HEK293 (cell line): ENCODE measurements around the gene VEGFB.

Source experiments
- CTCF ChIA-PET: fragments of 350-600 bp; formaldehyde crosslinking; extraction: SDS; loops from one replicate; lab custom pipeline; 2021; ENCODE audit warnings: antibody characterized with exemption; lab: Yijun Ruan, JAX
- POLR2A ChIA-PET: fragments of 300-600 bp; formaldehyde crosslinking; extraction: SDS; loops from one replicate; lab custom pipeline; 2020; ENCODE audit warnings: antibody characterized with exemption, inconsistent platforms; lab: Yijun Ruan, JAX
- H3K27ac ChIP-seq: fragments of 200-500 bp; sonication (Bioruptor generic); 2 replicates; pipeline ENCODE4 v1.5.1; 2014; ENCODE audit warnings: low read depth, low read length, control low read depth, inconsistent platforms; ENCODE audit errors: extremely low read depth
- H3K36me3 ChIP-seq, 2 experiments: fragments of 200-500 bp in 1 of 2; sonication (Bioruptor generic) in 1 of 2; 1 replicate in 1 of 2; 2 replicates in 1 of 2; pipeline ENCODE4 v1.5.1; 2014 to 2017; ENCODE audit warnings: inconsistent platforms in 2 of 2, low read length in 2 of 2; ENCODE audit not compliant: control insufficient read depth in 2 of 2, insufficient read depth in 1 of 2
- H3K4me1 ChIP-seq: fragments of 200-500 bp; sonication (Bioruptor generic); 2 replicates; pipeline ENCODE4 v1.5.1; 2014; ENCODE audit warnings: mild to moderate bottlenecking, low read length, inconsistent platforms; ENCODE audit not compliant: control insufficient read depth, insufficient read depth
- H3K4me3 ChIP-seq: 2 replicates; pipeline ENCODE4 v1.5.1; 2011; ENCODE audit warnings: low read depth, mild to moderate bottlenecking, control low read depth, low read length, moderate library complexity
- H3K9me3 ChIP-seq: fragments of 200-500 bp; sonication (Bioruptor generic); 2 replicates; pipeline ENCODE4 v1.5.1; 2014; ENCODE audit warnings: low read depth, low read length, inconsistent platforms; ENCODE audit not compliant: control insufficient read depth, insufficient read depth
- BCL11A ChIP-seq: fragments of 450-650 bp; formaldehyde crosslinking; IDR thresholded peaks from 2 replicates; pipeline ENCODE4 v1.5.1; 2016; ENCODE audit warnings: low read depth, missing biosample characterization, missing genetic modification characterization
- GLI2 ChIP-seq: fragments of 450-650 bp; formaldehyde crosslinking; IDR thresholded peaks from 2 replicates; pipeline ENCODE4; 2017; ENCODE audit warnings: missing biosample characterization, missing genetic modification characterization, low read depth, borderline replicate concordance
- SETDB1 ChIP-seq: IDR thresholded peaks from one replicate; pipeline ENCODE4 v1.6.1; 2017; ENCODE audit warnings: mild to moderate bottlenecking, low read length, moderate library complexity, mixed read lengths; ENCODE audit not compliant: insufficient read length
- SP3 ChIP-seq: fragments of 450-650 bp; formaldehyde crosslinking; IDR thresholded peaks from 2 replicates; pipeline ENCODE4 v1.5.1; 2016; ENCODE audit warnings: missing biosample characterization, missing genetic modification characterization
- ZBTB10 ChIP-seq: fragments of 450-650 bp; formaldehyde crosslinking; IDR thresholded peaks from 2 replicates; pipeline ENCODE4 v1.5.1; 2016; ENCODE audit warnings: missing biosample characterization, missing genetic modification characterization
- ZBTB20 ChIP-seq: fragments of 450-650 bp; formaldehyde crosslinking; IDR thresholded peaks from 2 replicates; pipeline ENCODE4 v1.5.1; 2016; ENCODE audit warnings: missing biosample characterization, missing genetic modification characterization
- ZBTB26 ChIP-seq: fragments of 450-650 bp; formaldehyde crosslinking; optimal IDR thresholded peaks from 2 replicates; pipeline ENCODE3; 2016; ENCODE audit warnings: missing biosample characterization, mild to moderate bottlenecking, missing genetic modification characterization
- ZBTB8A ChIP-seq: fragments of 450-650 bp; formaldehyde crosslinking; IDR thresholded peaks from 2 replicates; pipeline ENCODE4 v1.5.1; 2016; ENCODE audit warnings: missing biosample characterization, missing genetic modification characterization
- ZFP69B ChIP-seq: fragments of 450-650 bp; formaldehyde crosslinking; IDR thresholded peaks from 2 replicates; pipeline ENCODE4 v1.5.1; 2016; ENCODE audit warnings: missing biosample characterization, missing genetic modification characterization
- ZIC2 ChIP-seq: fragments of 450-650 bp; formaldehyde crosslinking; IDR thresholded peaks from 2 replicates; pipeline ENCODE4 v1.5.1; 2016; ENCODE audit warnings: missing biosample characterization, missing genetic modification characterization
- ZNF155 ChIP-seq: fragments of 450-650 bp; formaldehyde crosslinking; IDR thresholded peaks from 2 replicates; pipeline ENCODE4 v1.5.1; 2016; ENCODE audit warnings: missing biosample characterization, missing genetic modification characterization
- ZNF223 ChIP-seq: fragments of 450-650 bp; formaldehyde crosslinking; IDR thresholded peaks from 2 replicates; pipeline ENCODE4 v1.5.1; 2016; ENCODE audit warnings: missing biosample characterization, missing genetic modification characterization
- ZNF292 ChIP-seq: fragments of 450-650 bp; formaldehyde crosslinking; IDR thresholded peaks from 2 replicates; pipeline ENCODE4 v1.5.1; 2016; ENCODE audit warnings: low read depth, missing biosample characterization, missing genetic modification characterization, borderline replicate concordance
- ZNF341 ChIP-seq: fragments of 450-650 bp; formaldehyde crosslinking; IDR thresholded peaks from 2 replicates; pipeline ENCODE4; 2016; ENCODE audit warnings: low read depth, missing biosample characterization, missing genetic modification characterization
- ZNF398 ChIP-seq: fragments of 450-650 bp; formaldehyde crosslinking; IDR thresholded peaks from 2 replicates; pipeline ENCODE4 v1.5.1; 2017; ENCODE audit warnings: missing biosample characterization, missing genetic modification characterization
- ZNF639 ChIP-seq: fragments of 450-650 bp; formaldehyde crosslinking; IDR thresholded peaks from 2 replicates; pipeline ENCODE4 v1.5.1; 2016; ENCODE audit warnings: missing biosample characterization, missing genetic modification characterization
- ZNF791 ChIP-seq: fragments of 450-650 bp; formaldehyde crosslinking; IDR thresholded peaks from 2 replicates; pipeline ENCODE4 v1.5.1; 2016; ENCODE audit warnings: missing biosample characterization, missing genetic modification characterization
- ZSCAN18 ChIP-seq: fragments of 450-650 bp; formaldehyde crosslinking; IDR thresholded peaks from 2 replicates; pipeline ENCODE4 v1.5.1; 2016; ENCODE audit warnings: missing biosample characterization, missing genetic modification characterization
- TF ChIP-seq, protein P1 (sequence below): fragments of 450-650 bp; formaldehyde crosslinking; IDR thresholded peaks from 2 replicates; pipeline ENCODE4 v1.5.1; 2016; ENCODE audit warnings: missing biosample characterization, missing genetic modification characterization

VEGFB gene

GRCh38 chr11:64284962-64285884 lies 50.8 kb downstream of the VEGFB start, which contains the start of gene GPR137 (continued):
- no peak for TF ChIP-seq ZNF791 (tag by site-specific recombination)
- TF ChIP-seq SETDB1: no peak
- no peak for TF ChIP-seq ZSCAN18
- no peak for TF ChIP-seq ZFP69B (tag by site-specific recombination)
- TF ChIP-seq ZBTB26 (tag by site-specific recombination): peak; percentile 65
- TF ChIP-seq ZNF341: peak; percentile 80
- TF ChIP-seq ZNF292 (tag by site-specific recombination): no peak

- Histone ChIP-seq H3K27ac (peak overlapping the region; percentile 40; the same call in 1 of the 2 replicates), H3K4me1 (no peaks in the 10 kb centered on the region; the same call in 1 of the 2 replicates), H3K4me3 (peak overlapping the region; percentile 82), H3K36me3 (peaks cover 9 to 46% of the 10 kb centered on the region in 2 experiments; a peak in 2 of 3 replicates), H3K9me3 (no peaks in the 10 kb centered on the region)
- ChIA-PET CTCF (interaction anchor here (0.5 to 1.5 kb wide), 5 partner anchors 11 to 69 kb away, joined by 3 to 6 read pairs (median 3); no protein-coding TSS in a partner anchor), POLR2A (interaction anchor here (0.6 to 3.5 kb wide), 6 partner anchors 13 to 101 kb away, joined by 3 to 41 read pairs (median 7); partner anchors contain the start of genes ESRRA, PRDX5, STIP1 and TRMT112)
- TF ChIP-seq ZBTB20 (tag by site-specific recombination) (0 out of 2 replicates have a peak, but pooled peaks have one; percentile 24), SP3 (tag by site-specific recombination) (peak; percentile 49), ZIC2 (tag by site-specific recombination) (0 out of 2 replicates have a peak, but pooled peaks have one; percentile 22), ZNF155 (tag by site-specific recombination) (no peak), ZBTB8A (tag by site-specific recombination) (peak; percentile 59; the same call in 1 of the 2 replicates), GLI2 (no peak), ZBTB10 (peak; percentile 15; the same call in 1 of the 2 replicates), ZNF398 (tag by site-specific recombination) (peak; percentile 83), ZNF223 (tag by site-specific recombination) (peak; percentile 90), ZNF639 (tag by site-specific recombination) (no peak), BCL11A (tag by site-specific recombination) (no peak)
- TF ChIP-seq, protein P1, sequence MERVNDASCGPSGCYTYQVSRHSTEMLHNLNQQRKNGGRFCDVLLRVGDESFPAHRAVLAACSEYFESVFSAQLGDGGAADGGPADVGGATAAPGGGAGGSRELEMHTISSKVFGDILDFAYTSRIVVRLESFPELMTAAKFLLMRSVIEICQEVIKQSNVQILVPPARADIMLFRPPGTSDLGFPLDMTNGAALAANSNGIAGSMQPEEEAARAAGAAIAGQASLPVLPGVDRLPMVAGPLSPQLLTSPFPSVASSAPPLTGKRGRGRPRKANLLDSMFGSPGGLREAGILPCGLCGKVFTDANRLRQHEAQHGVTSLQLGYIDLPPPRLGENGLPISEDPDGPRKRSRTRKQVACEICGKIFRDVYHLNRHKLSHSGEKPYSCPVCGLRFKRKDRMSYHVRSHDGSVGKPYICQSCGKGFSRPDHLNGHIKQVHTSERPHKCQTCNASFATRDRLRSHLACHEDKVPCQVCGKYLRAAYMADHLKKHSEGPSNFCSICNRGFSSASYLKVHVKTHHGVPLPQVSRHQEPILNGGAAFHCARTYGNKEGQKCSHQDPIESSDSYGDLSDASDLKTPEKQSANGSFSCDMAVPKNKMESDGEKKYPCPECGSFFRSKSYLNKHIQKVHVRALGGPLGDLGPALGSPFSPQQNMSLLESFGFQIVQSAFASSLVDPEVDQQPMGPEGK (tag by site-specific recombination): 0 out of 2 replicates have a peak, but pooled peaks have one; percentile 34
Observed at GRCh38 chr11:64285885-64286800, 51.8 kb downstream of the VEGFB start.
